Pancreas (tissue), 10 donors: Measurements from ENCODE around the gene RYK. TPM values are rescaled to one million over a fixed set of nuclear protein-coding genes. Genes with fewer than 3 reads are reported as not detected.

ENCODE experiments used
- ATAC-seq, 4 donors: fragments of 200-7000 bp; cut with Tn5 transposase; one replicate each; pipeline versions ENCODE4 v1.8.0 to v1.9.1; 2020; ENCODE audit warnings: mild to moderate bottlenecking in 4 of 4, moderate library complexity in 4 of 4
- DNase-seq, 6 donors: peaks; one replicate each; pipeline ENCODE4 v3.0.0-alpha.2; 2020
- FAIRE-seq: peaks from 2 replicates; lab custom pipeline; 2012; peaks lifted over from hg19 to GRCh38; lab: Jason Lieb, UNC
- H3K27ac ChIP-seq, 4 donors: fragments of 200-600 bp; sonication (generic); 1 replicate in 3 of 4; 2 replicates in 1 of 4; pipeline versions ENCODE4 v1.5.0 to v1.8.0; 2020
- H3K27me3 ChIP-seq, 4 donors: fragments of 200-600 bp; one replicate each; pipeline ENCODE4 v1.8.0; 2021
- H3K36me3 ChIP-seq, 3 donors: fragments of 200-600 bp; sonication (generic) in 1 of 3; one replicate each; pipeline versions ENCODE4 v1.5.0 to v1.8.0; 2020 to 2021
- H3K4me1 ChIP-seq, 3 donors: fragments of 200-600 bp; one replicate each; pipeline ENCODE4 v1.8.0; 2021
- H3K4me3 ChIP-seq, 4 donors: fragments of 200-600 bp; sonication (generic) in 2 of 4; one replicate each; pipeline versions ENCODE4 v1.5.0 to v1.8.0; 2020 to 2021
- H3K9me3 ChIP-seq, 4 donors: fragments of 200-600 bp; one replicate each; pipeline ENCODE4 v1.8.0; 2021
- WGBS, 2 donors: extraction: QIAGEN DNeasy Blood & Tissue Kit; methylation state at CpG; one replicate each; pipeline ENCODE4 v1.1.7; 2013; 5-methylcytosine and 5-hydroxymethylcytosine counted together
- intact Hi-C, 3 donors: fragments of 100-400 bp; cut with DNase I; formaldehyde crosslinking; loops; one replicate each; pipeline versions ENCODE4 v1.11.1 to v1.14.2; 2022
- polyA plus RNA-seq, 2 donors: library from polyadenylated mRNA; stranded (reverse); fragments of 200-250 nt; gene quantifications; one replicate each; pipeline ENCODE4 v1.2.3, GENCODE V29; 2013
- total RNA-seq, 6 donors: library from RNA; stranded (reverse); fragmentation: NEBNext Ultra II Directional in 4 of 6; extraction: Animal tissue kit (Norgen Biotek cat#: 25700) in 4 of 6; gene quantifications; one replicate each; pipeline versions ENCODE4 v1.2.1 to v1.2.4, GENCODE V29; 2021 to 2023
- TF ChIP-seq, protein P1 (sequence below), 4 donors: fragments of 200-600 bp; sonication (generic) in 3 of 4; IDR thresholded peaks; one replicate each; pipeline versions ENCODE4 v1.5.0 to v1.8.0; 2021; ENCODE audit warnings: antibody characterized with exemption in 4 of 4
- donor health status: healthy with polysubstance abuse.
- donor health status: DM: no; HTN: no; CAD: no; lungs with moderate emphysema.
- donor health status: DM: no; HTN: no; CAD: no.
- donor health status: control.
- donor health status: control.
- donor health status: Bipolar disorder and iron deficiency.
- donor health status: DM: yes; HTN: yes; CAD: no.
- donor health status: DM: no; HTN: no; CAD: no.
- donor health status: DM: no; HTN: no; CAD: no.
- donor health status: DM: yes; HTN: yes; CAD: no.

RYK gene
- total and polyA plus RNA-seq, 8 donors: 13.8 to 31.9 (median 20.5) TPM

DNA sequence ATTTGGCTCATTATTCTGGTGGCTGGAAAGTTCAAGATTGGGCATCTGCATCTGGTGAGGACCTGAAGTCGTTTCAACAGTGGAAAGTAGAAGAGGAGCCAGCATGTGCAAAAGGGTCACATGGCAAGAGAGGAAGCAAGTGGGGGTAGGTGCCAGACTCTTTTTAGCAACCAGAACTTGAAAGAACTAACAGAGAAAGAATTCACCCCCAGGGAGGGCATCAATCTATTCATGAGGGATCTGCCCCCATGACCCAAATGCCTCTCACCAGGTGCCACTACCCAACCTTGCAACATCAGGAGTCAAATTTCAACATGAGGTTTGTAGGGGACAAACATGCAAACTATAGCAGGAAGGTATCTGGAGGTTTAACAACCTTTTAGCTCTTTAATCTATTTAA is 10.3 kb upstream of the RYK start:
- Histone ChIP-seq H3K27ac (no peak overlapping the region), H3K4me3 (no peak overlapping the region), H3K4me1 (no peaks in the 10 kb centered on the region), H3K9me3 (no peaks in the 10 kb centered on the region), H3K36me3 (no peaks in the 10 kb centered on the region), H3K27me3 (no peaks in the 10 kb centered on the region)
- intact Hi-C loops: no loop called here
- DNase-seq: no peak
- no peak for ATAC-seq
- WGBS, 2 donors: 42 to 56% methylated on average over 1 of the region's 1 CpG
- TF ChIP-seq, protein P1, sequence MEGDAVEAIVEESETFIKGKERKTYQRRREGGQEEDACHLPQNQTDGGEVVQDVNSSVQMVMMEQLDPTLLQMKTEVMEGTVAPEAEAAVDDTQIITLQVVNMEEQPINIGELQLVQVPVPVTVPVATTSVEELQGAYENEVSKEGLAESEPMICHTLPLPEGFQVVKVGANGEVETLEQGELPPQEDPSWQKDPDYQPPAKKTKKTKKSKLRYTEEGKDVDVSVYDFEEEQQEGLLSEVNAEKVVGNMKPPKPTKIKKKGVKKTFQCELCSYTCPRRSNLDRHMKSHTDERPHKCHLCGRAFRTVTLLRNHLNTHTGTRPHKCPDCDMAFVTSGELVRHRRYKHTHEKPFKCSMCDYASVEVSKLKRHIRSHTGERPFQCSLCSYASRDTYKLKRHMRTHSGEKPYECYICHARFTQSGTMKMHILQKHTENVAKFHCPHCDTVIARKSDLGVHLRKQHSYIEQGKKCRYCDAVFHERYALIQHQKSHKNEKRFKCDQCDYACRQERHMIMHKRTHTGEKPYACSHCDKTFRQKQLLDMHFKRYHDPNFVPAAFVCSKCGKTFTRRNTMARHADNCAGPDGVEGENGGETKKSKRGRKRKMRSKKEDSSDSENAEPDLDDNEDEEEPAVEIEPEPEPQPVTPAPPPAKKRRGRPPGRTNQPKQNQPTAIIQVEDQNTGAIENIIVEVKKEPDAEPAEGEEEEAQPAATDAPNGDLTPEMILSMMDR (IDR thresholded peaks at IDR 0.05): no peak
- FAIRE-seq: no peak

DNA sequence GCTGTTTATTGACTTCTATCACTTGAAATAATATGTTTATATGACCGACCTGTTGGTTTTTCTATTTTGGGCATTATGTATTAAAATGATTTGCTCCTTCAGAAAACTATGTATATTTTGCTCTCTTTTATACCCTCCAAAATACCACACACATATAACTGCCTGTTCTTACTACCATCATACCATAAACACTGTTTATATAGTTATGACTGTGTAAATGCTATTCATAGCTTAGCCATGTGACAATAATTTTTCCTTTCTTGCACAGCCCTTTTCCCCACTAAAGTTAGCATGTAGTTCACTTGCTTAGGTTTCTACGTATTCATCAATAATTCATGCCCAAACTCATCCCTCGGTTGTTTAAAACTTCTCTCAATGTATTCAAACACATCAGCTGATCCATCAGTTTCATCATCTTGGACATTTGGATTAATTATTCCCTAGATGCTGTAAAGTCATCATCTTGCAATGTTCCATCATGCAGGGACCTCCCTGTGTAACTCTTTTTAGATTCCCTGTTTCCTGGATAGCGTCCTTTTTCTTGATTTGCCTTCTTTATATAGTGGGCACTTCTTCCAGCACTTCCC is 8.2 kb upstream of the RYK start:
- ATAC-seq: no peak
- Histone ChIP-seq H3K9me3 (no peaks in the 10 kb centered on the region), H3K27me3 (no peaks in the 10 kb centered on the region), H3K4me1 (no peaks in the 10 kb centered on the region), H3K36me3 (no peaks in the 10 kb centered on the region), H3K27ac (no peak overlapping the region), H3K4me3 (no peak overlapping the region)
- no peak for DNase-seq
- intact Hi-C loops: no loop called here
- whole genome bisulfite sequencing, 2 donors: 88 to 89% methylated on average over 4 of the region's 4 CpGs
- TF ChIP-seq, protein P1 (IDR thresholded peaks at IDR 0.05): no peak
- no peak for FAIRE-seq

DNA sequence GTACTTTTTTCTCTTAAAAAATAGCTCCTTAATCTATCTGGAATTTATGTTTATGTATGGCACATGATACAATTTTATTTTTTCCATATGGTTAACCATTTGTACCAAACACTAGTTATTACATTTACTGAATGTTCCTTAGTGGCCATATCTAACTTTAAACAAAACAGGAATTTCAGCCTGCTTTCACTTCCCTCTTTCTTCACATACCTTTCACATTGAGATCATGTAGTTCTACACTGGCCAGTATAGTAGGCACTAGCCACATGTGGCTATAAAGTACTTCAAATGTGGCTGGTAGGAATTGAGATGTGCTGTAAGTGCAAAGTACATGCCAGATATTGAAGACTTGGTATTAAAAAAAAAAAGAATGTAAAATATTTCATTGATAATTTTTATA is 4.7 kb upstream of the RYK start:
- H3K4me1 ChIP-seq: peaks cover 0 to 4% (median 0%) of the 10 kb centered on the region in 3 donors
- intact Hi-C loops: no loop called here

DNA sequence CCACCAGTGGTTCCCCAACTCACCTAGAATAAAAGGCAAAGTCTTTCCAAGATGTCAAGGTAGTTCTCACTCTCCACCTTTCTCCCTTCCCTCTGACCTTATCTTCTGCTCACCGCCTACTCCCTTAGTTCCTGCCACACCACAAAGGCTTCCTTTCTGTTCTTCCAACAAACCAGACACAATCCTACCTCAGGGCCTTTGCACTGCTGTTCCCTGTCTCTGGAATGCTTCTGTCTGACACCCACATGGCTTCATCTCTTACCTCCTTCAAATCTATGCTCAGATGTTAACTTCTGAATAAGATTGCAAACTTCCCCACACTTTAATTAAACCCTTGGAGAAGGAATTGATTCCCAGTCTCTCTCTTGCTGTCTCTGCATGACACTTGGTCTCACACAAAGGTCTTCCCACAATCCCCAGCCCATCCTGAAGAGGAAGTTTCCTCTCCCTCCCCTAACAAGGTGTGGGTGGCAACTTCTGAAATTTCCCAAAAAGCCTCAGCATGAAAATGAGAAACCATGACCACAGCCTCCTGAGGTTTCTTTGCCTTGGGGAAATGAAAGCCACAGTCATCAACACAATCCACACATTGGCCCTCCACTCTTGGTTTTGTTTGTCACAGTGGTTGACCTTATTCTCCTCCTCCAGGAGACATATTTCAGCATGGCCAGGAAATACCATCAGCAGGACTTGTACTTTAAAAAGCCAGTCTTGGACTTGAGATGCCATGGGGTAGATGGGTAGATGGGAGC is 3.0 kb upstream of the RYK start:
- no peaks in the 10 kb centered on the region for H3K9me3 ChIP-seq
- ATAC-seq: no peak
- no peak overlapping the region for H3K27ac ChIP-seq
- WGBS, 2 donors: 90 to 92% methylated on average over 1 of the region's 1 CpG
- H3K4me1 ChIP-seq: peaks cover 0 to 10% (median 0%) of the 10 kb centered on the region in 3 donors
- TF ChIP-seq, protein P1 (IDR thresholded peaks at IDR 0.05): no peak
- no peak for FAIRE-seq
- no peaks in the 10 kb centered on the region for H3K27me3 ChIP-seq
- no peak overlapping the region for H3K4me3 ChIP-seq
- DNase-seq: no peak
- intact Hi-C loops: no loop called here
- no peaks in the 10 kb centered on the region for H3K36me3 ChIP-seq

More for the DNA sequence above, 4.7 kb upstream of the RYK start:
- TF ChIP-seq, protein P1 (IDR thresholded peaks at IDR 0.05): no peak
- no peaks in the 10 kb centered on the region for H3K27me3 ChIP-seq
- H3K9me3 ChIP-seq: no peaks in the 10 kb centered on the region
- H3K27ac ChIP-seq: no peak overlapping the region
- H3K4me3 ChIP-seq: no peak overlapping the region
- no peak for ATAC-seq
- no peak for DNase-seq
- no peak for FAIRE-seq
- H3K36me3 ChIP-seq: no peaks in the 10 kb centered on the region

DNA sequence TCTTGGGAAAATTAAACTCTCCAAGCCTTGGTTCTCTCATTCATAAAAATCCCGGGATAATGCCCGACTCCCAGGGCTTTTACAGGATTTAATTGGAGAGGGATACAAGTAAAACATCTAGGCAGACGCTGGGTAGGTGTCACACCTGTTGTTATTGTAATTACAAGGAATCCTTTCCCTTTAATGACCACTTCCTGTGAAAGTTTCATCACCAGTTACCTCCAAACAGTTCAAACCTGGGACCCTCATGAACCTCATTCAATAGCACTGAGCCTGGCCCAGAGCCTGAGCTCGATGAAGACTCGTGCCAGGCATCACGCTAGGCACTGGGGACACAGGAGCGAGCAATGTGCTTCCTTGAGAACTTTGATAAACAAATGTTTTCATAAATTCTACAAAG is 2.1 kb upstream of the RYK start:
- no peak overlapping the region for H3K27ac ChIP-seq
- H3K27me3 ChIP-seq: no peaks in the 10 kb centered on the region
- ATAC-seq (no peak), FAIRE-seq (no peak), DNase-seq (no peak)
- no peak overlapping the region for H3K4me3 ChIP-seq
- H3K36me3 ChIP-seq: no peaks in the 10 kb centered on the region
- H3K9me3 ChIP-seq: no peaks in the 10 kb centered on the region
- intact Hi-C loops: no loop called here
- 77 to 82% methylated on average over 7 of the region's 7 CpGs for WGBS, 2 donors
- TF ChIP-seq, protein P1 (IDR thresholded peaks at IDR 0.05): no peak
- peaks cover 0 to 10% (median 6%) of the 10 kb centered on the region in 3 donors for H3K4me1 ChIP-seq
